NOMO-1 treated with DMSO at 0.1 percent for 48 hours (cell line): ENCODE results near the gene NEUROD2.

Experiments used
- DNase-seq: peaks from one replicate; lab custom pipeline; 2025; ENCODE audit not compliant: unreplicated experiment; lab: John Stamatoyannopoulos, UW

NEUROD2 gene

DNA sequence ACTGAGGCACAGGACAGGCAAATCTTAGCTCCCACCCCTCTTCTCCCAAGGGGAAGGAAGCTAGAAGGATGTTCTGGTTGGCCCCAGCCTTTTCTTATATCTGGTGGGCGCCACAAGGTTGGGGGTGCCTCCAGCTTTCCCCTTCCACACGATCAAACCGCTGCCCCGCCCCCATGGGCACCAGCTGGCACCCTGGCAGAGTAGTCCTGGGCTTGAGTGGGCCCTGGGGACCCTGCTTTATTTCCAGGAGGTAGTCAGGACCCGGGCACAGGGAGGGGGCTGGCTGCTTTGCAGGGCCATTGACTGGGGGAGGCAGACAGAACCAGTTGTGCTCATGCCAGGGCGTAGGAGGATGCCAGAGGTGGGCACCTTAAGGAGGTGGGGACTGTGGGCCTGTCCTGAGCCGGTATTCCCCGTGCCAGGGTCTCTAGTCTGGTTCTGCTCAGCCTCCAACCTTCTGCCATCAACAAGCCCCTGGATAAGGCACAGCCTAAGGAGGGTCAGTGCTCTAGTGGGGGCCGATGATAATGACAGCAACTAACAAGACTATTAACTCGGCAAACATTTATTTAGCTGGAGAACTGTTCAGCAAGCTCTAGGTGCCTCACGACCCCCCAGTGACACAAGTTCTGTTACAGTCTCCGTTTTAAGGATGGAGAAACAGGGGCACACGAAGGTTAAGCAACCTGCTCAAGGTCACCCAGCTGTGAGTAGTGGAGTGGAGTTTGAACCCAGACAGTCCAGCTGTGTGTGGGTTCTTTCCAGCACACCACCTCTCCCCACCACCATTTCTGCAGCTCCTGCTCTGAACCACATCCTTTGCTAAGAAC lies 11.5 kb upstream of the NEUROD2 start:
- no peak for DNase-seq

DNA sequence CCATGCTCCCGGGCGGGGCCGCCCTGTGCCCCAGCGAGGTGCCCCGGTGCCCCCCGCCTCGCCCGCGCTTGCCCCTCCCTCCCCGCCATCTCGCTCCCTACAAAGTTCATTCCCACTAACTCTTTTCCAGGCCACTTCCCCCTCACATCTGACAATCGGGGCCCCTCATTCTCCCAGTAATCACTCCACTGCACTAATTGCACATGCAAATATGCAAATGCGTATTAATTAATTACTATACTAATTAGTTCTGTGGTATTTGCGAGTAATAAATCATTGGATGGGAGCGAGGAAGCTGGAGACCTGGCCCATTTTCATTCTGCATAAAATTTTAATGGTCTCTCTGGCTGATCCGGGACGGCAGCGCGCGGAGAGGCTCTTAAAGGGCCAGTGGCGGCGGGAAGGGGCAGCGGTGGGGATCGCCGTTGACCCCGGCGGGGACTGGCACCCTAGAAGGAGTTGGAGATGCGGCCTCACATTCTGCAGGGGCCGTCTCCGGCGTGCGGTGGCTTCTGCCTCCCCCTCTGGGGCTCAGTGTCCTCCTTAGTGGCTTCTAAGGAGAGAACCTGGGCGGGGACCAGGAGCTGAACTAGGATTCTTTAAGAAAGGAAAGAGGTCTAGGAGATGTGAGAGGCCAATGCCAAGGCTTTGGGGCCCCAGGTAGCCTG lies 10.7 kb upstream of the NEUROD2 start:
- DNase-seq: no peak

DNA sequence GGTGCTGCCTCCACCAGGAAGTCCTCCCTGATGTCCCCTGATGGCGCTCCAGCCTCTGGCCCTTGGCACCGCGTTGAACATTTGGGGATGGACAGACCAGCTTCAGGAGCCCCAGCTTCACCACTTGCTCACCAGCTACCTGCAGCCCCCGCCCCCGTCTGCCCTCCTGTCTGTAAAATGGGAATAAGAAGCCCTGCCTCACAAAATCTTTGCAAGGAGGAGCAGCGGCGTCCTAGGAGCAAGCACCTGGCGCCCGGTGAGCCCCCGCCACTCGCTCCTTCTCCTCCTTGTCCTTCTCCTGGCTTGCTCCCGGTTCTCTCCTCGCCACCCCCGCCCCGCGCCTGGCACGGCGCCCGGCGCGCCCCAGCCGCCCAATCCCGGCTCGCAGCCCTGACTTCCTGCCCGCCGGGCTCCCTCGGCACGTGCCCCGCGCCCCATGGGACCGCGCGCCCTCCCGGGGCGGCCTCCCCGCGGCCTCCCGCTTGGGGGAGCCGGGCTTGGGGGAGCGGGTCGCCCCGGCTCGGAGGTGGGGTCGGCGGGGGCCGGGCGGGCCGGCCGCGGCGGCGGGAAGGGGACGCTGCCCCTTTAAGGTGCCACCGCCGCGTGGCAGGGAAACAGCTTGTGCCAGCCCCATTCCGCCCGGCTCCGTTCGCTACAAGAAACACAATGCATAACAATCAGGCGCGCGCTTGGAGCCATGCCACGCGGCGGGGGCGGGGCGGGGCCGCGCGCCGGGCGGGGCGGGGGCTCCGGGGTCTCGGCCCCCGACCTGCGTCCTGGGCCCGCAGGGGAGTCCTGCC lies 9.9 kb upstream of the NEUROD2 start:
- peak; percentile 40 for DNase-seq

DNA sequence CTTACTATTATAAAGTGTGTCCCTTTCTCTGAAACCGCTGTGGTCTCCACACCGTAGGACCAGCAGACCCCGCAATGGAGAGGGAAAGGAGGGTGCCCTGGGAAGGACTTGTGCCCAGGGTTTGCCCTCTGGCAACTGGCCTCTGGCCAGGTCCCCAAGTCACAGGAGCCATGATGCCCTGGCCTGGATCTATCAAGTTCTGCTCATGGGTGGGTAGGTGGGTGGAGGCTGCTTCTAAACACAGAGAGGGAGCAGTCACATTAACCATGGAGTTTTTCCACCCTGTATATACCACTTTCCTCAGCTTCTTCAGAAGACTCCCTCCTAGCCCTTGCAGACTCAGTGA lies 9.4 kb upstream of the NEUROD2 start:
- no peak for DNase-seq

DNA sequence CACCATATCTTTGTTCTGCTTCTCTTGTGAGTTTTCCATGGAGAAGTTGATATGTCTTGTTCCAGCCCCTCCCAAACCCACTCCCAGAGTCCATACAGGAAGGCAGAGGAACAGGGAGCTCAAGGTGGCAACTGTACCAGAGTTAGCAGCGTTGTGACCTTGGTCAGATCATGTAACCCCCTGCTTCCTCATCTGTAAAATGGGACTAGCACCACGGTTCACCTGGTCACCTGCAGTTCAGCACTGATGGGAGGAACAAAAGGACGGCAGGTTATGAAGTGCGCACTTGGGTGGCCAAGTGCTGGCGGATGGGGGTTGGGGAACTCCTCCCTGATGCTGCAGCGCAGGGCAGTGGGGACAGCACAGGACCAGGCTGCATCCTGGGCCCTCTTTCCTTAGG lies 7.7 kb upstream of the NEUROD2 start:
- DNase-seq: no peak

DNA sequence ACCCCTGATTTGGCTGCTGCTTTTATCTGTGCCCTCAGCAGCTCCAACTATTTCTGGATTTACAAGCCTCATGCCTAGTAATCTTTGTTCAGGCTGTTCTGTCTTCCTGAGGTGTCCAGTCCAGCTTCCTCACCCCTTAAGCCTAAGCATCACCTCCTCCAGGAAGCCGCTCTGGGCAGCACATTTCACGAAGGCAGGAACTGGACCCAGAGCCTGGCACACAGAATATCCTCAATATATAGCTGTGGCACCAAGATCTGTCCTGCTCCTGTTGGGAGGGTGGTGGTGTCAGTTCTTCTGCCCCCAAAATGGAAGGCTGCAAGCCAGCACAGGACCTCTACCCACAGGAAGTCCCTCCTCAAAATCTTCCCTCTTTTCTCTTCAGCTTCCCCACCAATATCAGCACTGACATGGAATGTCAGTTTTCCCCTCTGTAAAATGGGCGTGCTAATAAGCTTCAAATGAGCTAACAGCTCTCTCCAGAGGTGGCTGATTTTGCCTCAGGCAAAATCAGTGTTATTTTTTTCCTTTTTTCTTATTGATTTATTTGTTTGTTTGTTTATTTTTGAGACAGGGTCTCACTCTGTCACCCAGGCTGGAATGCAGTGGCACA lies 6.9 kb upstream of the NEUROD2 start:
- DNase-seq: no peak

DNA sequence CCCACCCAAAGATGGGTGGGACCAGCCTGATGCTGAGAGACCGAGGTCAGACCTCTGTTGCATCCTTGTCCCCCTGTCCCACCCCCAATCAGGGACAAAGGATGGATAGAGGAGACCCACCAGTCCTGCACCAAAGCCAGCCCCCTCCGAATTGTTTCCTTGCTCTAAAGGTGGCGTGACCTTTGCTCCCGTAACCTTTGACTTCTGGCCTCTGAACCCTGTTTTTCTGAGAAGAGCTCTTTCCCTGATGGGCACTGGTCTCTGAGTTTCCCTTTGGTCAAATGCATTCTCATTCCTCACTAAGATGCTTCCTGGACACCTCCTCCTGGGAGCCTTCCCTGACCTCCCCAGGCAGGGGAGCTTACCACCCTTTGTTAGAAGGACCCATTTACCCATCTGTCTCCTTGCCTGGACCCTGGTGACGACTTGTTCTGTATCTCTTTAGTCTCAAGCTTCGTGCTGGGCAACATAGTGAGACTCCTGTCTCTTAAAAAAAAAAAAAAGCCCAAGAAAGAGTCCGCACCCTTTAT lies 5.3 kb upstream of the NEUROD2 start:
- DNase-seq: no peak

DNA sequence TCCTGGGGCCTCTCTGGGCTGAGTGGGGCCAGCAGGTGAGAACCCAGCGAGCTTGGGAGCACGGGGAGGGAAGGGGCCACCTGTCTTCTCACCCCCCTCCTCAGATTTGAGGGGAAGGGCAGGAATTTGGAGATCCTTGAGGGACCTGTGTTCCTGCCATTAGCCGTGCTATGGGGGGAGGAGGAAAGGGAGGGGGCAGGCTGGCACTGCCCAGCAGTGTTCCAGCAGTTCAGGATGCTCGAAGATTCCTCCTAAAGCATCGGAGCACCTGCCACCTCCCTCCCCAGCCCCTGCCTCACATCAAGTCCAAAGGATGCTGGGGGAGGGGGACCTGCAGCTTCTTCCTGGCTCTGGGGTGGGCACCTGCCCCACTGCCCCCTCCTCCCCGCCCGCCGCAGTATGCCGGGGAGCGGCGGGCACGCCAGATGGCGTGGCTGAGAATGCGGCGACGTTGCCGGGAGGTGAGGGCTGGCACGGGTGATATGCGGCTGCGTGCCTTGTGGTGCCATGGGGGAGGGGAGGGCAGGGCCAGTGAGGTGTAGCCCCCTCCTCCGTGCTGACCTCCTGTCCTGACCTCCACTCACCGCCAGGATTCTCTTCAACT lies 4.7 kb upstream of the NEUROD2 start:
- DNase-seq: no peak

DNA sequence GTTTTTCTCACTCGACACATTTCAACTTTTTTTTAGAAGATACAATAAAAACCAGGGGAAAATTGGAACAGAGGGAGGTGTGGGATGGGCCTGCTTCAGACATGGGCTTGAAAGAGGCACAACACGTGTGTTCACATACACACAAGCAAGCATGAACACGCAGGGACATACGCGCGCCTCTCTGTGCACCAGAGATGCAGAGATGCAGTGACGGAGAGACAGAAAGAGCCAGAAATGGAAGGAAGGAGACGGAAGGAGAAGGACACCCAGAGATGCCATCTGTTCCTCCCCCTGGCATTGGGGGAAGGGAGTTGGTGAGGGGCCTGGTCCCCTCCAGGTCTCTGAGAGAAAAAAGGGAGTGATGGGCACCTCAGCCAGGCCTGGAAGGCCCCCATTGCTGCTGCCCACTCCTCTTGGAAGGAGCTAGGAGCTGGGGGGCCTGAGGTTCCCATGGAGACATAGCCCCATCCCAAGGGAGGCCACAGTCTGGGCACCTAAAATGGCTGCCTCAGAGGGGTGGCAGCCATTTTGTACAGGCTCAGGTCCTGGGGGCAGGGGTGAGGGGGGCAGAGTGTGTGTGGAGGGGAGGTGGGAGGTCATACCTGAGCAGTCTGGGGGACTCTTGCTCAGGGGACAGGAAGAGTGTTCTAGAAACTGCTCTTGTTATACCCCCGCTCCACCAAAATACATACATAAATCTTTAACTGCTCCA lies 3.8 kb upstream of the NEUROD2 start:
- no peak for DNase-seq

DNA sequence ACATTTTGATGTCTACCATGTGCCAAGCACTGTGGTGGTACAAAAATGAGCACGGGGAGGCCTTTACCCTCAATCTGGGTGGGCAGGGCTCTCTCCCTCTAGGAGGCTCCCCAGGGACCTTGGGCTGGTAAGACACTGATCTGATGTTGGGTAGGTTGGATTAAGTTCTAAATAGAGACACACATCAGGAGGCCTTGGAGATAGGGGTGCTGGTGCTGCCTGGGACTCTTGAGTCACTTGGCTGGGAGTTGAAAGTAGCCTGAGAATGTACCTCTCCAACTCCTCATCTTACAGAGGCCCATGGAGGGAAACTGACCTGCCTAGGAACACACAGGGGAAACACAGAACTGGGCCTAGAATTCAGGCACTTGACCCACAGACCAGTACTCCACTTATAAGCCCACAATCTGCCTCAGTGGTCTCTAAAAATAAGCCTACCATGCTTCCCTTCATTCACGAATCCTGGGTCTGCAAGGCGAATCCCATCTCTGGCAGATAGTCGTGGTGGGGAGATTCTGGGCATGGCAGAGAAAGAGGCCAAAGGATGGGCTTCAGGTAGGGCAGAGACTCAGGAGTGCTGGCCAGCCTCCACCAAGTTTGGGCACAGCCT lies 1.8 kb upstream of the NEUROD2 start:
- DNase-seq: no peak

DNA sequence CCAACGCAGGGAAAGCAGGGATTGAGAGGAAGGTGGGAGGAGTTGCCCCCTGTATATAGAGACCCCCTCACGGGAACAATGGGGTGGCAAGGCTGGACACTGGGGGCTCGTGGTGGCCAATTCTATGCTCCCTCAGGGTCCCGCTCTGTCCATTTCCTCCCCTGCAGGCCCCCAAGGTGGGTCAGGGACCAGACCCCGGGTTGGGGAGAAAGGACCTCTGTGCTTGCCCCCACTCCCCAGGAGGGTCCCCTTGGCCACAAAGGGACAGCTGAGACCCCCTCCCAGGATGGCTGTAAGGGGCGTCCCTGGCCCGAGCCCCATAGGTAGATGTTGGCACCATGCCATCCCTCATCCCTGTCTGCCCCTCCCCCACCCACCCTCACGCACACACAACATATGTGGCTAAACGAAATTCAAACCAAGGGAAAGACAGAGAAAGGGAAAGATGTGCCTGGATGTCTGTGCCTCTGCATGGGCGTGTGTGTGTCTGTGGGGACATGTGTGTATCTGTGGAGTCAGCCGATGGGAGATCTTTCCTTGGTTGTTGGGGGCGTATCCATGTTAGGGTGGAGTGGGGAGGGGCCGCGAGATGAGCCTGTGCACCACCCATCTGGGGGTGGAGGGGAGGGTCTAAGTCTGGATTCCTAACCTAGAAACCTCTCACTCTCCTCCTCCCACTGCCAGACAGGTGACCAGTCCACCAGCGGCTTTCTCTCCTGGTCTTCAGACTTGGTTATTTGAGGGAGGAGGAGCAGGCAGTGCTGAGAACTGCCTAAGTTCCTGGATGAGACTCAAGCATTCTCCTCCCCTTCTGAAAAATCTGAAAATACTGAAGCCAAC lies 642 bp upstream of the NEUROD2 start:
- no peak for DNase-seq

DNA sequence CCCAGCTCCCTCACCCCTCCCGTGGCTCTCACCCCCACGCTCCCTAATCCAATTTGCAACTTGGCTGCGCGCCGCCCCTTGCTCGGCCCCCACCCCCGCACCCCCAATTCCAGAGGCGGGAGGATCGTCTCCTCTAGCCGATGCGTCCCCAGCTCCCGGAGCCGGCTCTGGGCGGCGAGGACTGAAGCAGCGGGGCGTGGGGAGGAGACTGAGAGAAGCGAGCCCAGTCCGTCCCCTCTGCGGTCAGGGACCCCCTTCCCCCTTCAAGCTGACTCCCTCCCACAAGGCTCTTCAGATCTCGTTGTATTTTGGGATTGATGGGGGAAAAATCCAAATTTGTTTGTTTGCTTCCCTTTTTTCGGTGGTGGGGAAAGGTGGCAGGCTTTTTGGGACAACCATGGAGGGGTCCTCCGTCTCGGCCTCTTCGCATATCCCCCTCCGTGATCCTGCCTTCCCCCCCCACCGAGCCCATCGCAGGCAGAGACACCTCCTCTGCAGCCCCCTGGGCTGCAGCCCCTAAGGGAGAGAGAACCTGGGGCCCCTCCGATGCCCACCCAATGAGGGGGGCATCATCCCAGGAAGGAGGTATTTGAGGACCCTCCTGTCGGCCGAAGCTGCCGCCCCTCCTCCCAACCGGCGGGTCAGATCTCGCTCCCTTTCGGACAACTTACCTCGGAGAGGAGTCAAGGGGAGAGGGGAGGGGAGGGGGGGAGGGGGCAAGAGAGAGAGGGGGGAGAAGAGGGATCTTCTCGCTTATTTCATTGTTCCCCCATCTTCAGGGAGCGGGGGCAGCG lies 466 bp downstream of the NEUROD2 start:
- DNase-seq: no peak

DNA sequence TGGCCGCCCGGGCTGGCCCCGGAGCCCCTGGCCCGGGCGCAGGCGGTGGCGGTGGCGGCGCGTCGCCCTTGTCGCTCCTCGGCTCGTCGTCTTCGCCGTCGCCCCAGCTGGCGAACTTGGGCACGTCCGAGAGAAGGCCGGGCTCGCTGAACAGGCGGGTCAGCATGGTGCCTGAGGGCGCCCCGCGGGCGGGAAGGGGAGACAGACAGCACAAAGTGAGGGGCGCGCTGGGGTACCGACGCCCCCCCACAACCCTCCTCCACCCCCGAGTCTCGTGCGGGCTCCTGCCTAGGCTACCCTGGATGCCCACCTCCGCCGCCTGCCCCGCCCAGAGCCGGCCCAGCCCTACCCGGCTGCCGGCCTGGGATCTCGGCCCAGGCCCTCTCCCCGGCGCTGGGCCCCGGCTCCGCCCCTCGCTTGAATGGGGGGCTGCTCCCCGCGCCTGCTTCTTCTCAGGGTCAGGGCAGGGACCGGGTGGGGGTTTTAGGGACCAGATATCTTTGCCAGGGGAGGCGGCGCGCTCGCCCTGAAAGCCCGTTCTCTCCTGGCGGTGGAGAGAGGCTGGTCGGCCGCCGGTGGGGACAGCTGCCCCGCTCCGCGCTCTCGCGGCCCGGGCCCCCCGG lies 1.2 kb downstream of the NEUROD2 start:
- DNase-seq: no peak

DNA sequence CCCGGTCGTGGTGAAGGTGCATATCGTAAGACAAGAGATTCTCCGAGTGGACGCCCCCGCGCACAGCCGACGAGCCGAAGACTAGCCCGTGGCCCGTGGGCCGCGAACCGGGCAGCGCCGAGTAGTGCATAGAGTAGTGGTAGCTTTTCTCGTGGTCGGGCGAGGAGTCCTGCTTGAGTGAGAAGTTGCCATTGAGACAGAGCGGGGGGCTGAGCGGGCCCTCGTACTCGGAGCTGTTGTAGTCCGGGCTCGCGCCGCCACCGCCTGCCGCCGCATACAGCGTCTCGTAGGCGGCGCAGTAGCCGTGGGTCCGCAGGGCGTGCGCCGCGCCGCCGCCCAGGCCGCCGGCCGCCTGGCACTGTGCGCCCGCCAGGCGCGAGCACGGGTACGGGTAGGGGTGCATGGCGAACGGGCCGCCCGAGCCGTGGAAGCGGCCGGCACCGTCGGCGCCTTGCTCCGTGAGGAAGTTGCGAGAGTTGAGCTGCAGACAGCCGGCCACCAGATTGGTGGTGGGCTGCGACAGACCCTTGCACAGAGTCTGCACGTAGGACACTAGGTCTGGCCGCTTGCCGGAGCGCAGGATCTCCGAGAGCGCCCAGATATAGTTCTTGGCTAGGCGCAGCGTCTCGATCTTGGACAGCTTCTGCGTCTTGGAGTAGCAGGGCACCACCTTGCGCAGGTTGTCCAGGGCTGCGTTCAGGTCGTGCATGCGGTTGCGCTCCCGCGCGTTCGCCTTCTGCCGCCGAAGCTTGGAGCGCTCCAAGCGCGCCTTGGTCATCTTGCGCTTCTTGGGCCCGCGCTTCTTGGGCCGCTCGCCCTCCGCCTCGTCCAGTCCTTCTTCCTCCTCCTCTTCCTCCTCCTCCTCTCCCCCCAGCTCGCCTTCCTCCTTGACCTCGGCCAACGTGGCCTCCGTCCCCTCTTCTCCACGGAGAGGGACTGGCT lies 2.0 kb downstream of the NEUROD2 start:
- no peak for DNase-seq

DNA sequence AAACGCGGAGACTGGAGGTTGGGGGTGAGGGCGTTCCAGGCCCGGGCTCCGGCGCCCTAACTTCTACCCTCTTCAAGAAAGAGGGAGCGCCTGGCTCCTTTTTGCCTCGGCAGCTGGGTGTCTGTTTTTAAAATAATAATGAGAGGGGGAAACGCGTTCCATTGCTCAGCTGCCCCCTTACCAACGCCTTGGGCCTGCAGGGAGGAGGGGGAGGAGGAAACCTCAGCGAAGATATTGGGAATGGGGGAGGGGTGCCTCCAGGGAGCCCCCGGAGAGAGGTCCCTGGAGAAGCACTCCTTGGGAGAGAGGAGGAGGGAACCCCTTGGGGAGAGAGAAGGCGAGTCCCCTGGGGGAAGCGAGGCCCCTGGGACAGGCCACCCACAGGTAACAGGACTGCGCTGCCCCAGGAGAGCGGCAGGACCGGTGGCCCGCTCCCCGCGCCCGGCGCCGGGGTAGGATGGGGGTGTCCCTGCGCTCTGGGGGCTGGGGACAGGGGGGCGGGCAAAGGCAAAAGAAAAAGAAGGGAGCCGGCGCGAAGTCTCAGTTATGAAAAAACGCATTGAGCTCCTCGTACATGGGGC lies 2.7 kb downstream of the NEUROD2 start:
- no peak for DNase-seq

DNA sequence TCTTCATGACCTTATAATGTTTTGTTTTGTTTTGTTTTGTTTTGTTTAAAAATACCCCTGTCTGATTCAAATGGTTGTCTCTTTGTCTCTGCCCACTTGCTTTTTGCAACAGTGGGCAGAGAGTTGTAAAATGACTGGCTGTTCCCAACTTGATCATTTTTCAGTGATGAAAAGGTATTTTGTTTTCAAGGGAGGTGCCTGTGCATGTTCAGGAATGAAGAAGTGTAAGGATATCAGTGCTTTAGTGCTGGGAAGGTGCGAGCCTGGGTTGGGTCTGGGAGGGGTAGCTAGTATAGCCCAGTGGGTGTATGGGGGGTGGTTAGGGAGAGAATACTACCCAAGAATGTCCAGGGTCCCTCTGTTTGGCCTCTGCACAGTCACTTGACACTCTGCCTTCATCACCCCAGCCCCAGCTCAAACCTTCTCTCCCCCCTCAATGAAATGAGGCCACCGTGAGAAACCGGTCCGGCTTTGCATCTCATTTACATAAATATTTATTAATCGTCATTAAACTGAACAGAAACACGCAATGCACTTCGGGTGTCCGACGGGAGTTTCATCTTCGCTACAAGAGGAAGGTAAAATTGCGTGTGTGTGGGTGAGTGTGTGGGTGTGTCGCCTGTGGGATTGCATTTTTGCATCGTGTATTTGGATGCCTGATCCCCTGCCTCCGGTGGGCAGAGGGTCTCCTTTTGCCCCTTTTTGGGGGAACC lies 4.3 kb downstream of the NEUROD2 start:
- no peak for DNase-seq
